Measurements from ENCODE around the gene PACSIN2. TPM values are rescaled to one million over a fixed set of nuclear protein-coding genes. Genes with fewer than 3 reads are reported as not detected.
"Not testable (repeated sequence)": the region's sequence is repeated elsewhere in the genome, so short reads cannot be mapped to it uniquely, and the experiment has no call there.

PACSIN2 gene
- total RNA-seq, 4 donors from 2014 or later: 75.4 to 90.1 (median 87.9) TPM

GRCh38 chr22:42927966-42928365 lies 87.0 kb downstream of the PACSIN2 start:
- intact Hi-C loops (cut with DNase I): no loop called here
- Histone ChIP-seq H3K27me3 (no peaks in the 10 kb centered on the region), H3K9me3 (no peaks in the 10 kb centered on the region), H3K4me3 (replicated peaks in 1 of 3) (no peak overlapping the region), H3K36me3 (no peaks in the 10 kb centered on the region), H3K27ac (no peak overlapping the region), H3K4me1 (peaks cover 53 to 63% of the 10 kb centered on the region in 2 donors)
- WGBS, 2 donors: 79 to 88% methylated on average over 6 of the region's 6 CpGs
- TF ChIP-seq POLR2A (IDR thresholded peaks at IDR 0.05) (no peak), CTCF (IDR thresholded peaks at IDR 0.05) (no peak)
- DNase-seq: no peak

- Histone ChIP-seq H3K36me3 (no peaks in the 10 kb centered on the region), H3K4me3 (replicated peaks in 1 of 3) (no peak overlapping the region), H3K27me3 (no peaks in the 10 kb centered on the region), H3K27ac (peak overlapping the region in 2 of 3 donors; percentile 18 to 41), H3K4me1 (peaks cover 42 to 61% of the 10 kb centered on the region in 2 donors), H3K9me3 (no peaks in the 10 kb centered on the region)
- TF ChIP-seq POLR2A (IDR thresholded peaks at IDR 0.05) (no peak), CTCF (IDR thresholded peaks at IDR 0.05) (no peak)
- intact Hi-C loops (cut with DNase I): no loop called here
- DNase-seq: no peak
- 65 to 70% methylated on average over 5 of the region's 5 CpGs for WGBS, 2 donors
These were observed 88.2 kb downstream of the PACSIN2 start for GRCh38 chr22:42926768-42927167.

GRCh38 chr22:42926104-42926503 lies 88.8 kb downstream of the PACSIN2 start:
- DNase-seq: no peak
- WGBS, 2 donors: 30 to 40% methylated on average over 4 of the region's 4 CpGs
- no peak for TF ChIP-seq CTCF (IDR thresholded peaks at IDR 0.05)
- TF ChIP-seq POLR2A (IDR thresholded peaks at IDR 0.05): no peak
- Histone ChIP-seq H3K4me3 (replicated peaks in 1 of 3) (no peak overlapping the region), H3K27ac (peak overlapping the region in 1 of 3 donors; percentile 18), H3K4me1 (peaks cover 37 to 61% of the 10 kb centered on the region in 2 donors), H3K36me3 (no peaks in the 10 kb centered on the region), H3K27me3 (no peaks in the 10 kb centered on the region), H3K9me3 (no peaks in the 10 kb centered on the region)
- intact Hi-C loops (cut with DNase I): no loop called here

GRCh38 chr22:42925598-42925997 lies 89.4 kb downstream of the PACSIN2 start:
- intact Hi-C loops (cut with DNase I): no loop called here
- Histone ChIP-seq H3K4me3 (replicated peaks in 1 of 3) (no peak overlapping the region), H3K36me3 (no peaks in the 10 kb centered on the region), H3K27ac (peak overlapping the region in 2 of 3 donors; percentile 18 to 49), H3K9me3 (no peaks in the 10 kb centered on the region), H3K27me3 (no peaks in the 10 kb centered on the region), H3K4me1 (peaks cover 32 to 57% of the 10 kb centered on the region in 2 donors)
- no peak for TF ChIP-seq CTCF (IDR thresholded peaks at IDR 0.05)
- no peak for DNase-seq
- WGBS, 2 donors: 78 to 84% methylated on average over 6 of the region's 6 CpGs

GRCh38 chr22:42925031-42925430 lies 89.9 kb downstream of the PACSIN2 start:
- Histone ChIP-seq H3K27ac (peak overlapping the region in 1 of 3 donors; percentile 49), H3K4me1 (peaks cover 28 to 56% of the 10 kb centered on the region in 2 donors)
- H3K9me3 ChIP-seq; H3K4me3 ChIP-seq (replicated peaks in 1 of 3); DNase-seq; H3K36me3 ChIP-seq; intact Hi-C loops (cut with DNase I); H3K27me3 ChIP-seq: not testable (repeated sequence)
- 97% methylated on average over 10 of the region's 10 CpGs for WGBS, 2 donors

GRCh38 chr22:42924436-42924835 lies 90.5 kb downstream of the PACSIN2 start:
- H3K9me3 ChIP-seq: no peaks in the 10 kb centered on the region
- H3K4me1 ChIP-seq: peaks cover 22 to 56% of the 10 kb centered on the region in 2 donors
- TF ChIP-seq CTCF (IDR thresholded peaks at IDR 0.05) (no peak), POLR2A (IDR thresholded peaks at IDR 0.05) (no peak)
- no peaks in the 10 kb centered on the region for H3K36me3 ChIP-seq
- 95 to 97% methylated on average over 9 of the region's 9 CpGs for WGBS, 2 donors
- no peak overlapping the region for H3K27ac ChIP-seq
- no peak overlapping the region for H3K4me3 ChIP-seq (replicated peaks in 1 of 3)
- DNase-seq: no peak
- intact Hi-C loops (cut with DNase I): no loop called here
- no peaks in the 10 kb centered on the region for H3K27me3 ChIP-seq

Data from thyroid gland (tissue), 4 donors.